ENCODE data around the gene TMEM51. TPM values are rescaled to one million over a fixed set of nuclear protein-coding genes. Genes with fewer than 3 reads are reported as not detected.
"Not testable (repeated sequence)": the region's sequence is repeated elsewhere in the genome, so short reads cannot be mapped to it uniquely, and the experiment has no call there.

Gene TMEM51
- total RNA-seq, 1 donor from 2014 or later = 9.3 TPM

DNA sequence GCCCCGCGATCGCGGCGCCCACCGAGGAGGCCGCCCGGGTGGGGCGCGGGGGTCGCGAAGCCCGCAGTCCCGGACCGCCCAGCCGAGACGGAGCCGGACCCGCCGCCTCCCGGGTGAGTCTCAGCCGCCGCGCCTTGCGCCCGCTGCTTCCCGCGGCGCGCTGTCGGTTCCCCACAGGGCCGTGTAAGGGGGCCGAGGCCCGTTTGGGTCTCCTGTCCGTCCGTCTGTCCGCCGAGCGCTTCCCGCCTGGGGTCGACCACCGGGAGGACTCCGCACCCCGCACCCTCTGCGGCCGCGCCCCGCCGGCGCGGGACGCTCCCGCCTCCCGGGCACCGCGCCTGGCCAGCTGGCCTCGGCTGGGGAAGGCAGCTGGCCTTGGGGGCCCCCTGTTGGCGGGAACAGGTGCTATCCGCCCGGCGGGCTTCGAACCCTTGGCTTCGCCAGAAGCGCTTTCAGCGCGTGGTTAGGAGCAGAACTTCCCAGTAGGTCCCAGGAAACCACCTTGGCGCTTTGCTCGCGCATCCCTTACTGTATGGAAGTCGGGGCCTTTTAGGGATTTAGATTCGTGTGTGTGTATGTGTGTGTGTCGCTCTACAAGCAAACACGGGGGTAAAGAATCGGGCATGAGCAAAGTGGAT is 414 bp downstream of the TMEM51 start:
- peak; percentile 78 to 83 for DNase-seq (ENCODE audit: low read depth in 2 of 2)

DNA sequence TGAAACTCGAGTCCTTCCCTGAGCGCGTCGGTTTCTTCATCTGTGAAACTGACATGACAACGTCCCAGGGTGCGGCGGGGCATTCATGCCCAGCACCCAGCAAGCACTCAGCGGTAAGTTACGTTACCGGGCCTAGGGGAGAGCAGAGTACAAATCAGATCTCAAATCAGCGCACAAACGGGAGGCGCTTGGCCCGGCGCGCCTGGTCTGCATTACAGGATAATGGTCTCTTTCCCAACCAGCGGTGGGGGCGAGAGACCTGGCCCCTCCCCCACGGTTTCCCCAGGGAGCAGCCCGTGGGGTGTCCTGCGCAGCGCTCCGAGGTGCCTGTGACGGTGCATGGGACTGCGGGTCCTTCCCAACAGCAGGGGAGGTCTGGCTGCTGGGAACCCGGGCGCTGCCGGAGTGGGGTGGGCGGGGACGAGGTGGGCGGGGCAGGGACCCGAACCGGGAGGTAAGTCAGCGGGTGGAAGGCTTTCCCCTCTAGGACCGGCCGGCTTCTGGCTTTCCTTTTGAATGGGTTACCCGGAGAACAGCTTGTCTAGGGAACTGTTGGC is 1.0 kb downstream of the TMEM51 start:
- peak; percentile 37 to 57 for DNase-seq (ENCODE audit: low read depth in 2 of 2)

DNA sequence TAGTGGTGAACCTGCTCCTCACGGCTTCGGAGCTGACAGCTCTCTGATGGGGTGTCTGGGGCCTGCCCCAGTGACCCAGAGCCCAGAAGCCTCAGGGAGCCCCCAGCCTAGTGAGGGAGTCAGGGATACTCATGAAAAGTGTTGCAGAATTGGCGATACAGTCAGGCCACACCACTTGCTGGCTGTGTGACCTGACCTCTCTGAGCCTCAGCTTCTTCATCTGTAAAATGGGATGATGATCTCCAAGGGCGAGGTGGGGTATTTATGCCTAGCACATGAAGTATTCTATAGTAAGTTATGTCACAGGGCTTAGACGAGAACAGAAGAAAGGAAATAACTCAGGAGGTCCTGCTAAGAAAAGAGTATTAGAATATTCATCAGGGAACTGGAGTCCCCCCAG is 1.6 kb downstream of the TMEM51 start:
- no peak for DNase-seq (ENCODE audit: low read depth in 2 of 2)

DNA sequence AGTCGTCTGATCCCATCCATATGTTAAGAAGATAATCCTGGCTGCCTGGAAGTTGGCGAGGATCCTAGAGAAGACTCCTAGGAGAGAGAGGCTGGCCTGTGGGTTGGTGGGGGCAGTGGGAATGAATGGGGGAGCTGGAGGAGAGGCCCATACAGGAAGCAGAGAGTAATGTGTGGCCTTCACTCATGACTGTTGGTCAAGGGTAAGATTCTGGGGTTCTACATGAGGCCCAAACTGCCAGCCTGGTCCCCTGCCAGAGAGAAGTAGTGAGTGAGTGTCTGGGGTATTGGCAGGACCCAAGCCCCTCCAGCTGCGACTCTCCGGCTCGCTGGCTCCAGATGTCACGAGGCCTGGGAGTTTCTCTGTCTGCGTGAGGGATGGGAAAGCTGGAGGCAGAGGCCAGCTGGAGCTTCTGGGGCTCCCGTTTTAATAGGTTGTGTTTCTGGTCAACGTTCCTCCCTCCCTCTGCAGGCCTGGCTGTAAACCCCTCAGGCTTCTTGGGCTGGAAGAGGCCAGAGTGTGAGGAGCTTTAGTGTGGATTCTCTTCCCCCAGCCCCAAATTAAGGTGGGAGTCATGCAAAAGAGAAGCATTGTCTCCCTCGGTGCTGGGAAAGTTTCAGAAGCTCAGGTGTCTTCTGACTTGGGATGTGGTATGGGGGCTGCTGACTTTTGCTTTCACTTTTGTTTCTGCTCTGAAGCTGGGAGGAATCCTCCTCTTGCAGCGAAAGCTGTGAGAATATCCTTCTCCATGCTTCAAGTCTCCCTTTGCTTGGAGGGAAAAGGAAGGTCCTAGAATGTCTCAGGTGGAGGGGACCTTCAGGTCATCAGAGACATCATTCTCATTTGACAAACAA is 2.6 kb downstream of the TMEM51 start:
- peak in 1 of 2 donors; percentile 30 for DNase-seq (ENCODE audit: low read depth in 2 of 2)

DNA sequence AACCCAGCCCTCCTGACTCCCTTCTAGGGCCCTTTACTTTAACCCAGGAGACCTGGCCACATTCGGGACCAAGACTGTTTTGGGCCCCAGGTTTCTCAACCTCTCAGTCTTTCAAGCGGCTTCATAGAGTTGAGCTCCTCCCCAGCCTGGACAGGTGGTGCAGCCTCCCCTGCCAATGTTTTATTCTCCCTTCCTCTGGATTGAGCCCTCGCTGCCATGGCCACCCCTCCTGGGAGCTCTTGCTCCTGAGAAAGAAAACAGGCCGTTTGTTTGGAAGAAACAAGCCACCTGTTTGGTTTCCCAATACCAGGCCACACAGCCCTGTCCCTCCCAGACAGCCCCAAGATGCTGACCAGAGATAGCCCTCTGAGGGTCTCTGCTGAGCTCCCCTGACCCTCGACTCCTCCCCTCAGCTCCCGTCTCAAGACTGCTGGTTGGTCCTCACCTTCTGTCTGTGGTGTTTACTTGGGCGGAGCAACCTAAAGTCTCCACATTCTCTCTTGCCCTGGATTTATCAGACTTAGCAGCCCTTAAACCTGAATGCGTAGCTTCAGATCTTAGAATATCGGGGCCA is 3.3 kb downstream of the TMEM51 start:
- no peak for DNase-seq (ENCODE audit: low read depth in 2 of 2)

DNA sequence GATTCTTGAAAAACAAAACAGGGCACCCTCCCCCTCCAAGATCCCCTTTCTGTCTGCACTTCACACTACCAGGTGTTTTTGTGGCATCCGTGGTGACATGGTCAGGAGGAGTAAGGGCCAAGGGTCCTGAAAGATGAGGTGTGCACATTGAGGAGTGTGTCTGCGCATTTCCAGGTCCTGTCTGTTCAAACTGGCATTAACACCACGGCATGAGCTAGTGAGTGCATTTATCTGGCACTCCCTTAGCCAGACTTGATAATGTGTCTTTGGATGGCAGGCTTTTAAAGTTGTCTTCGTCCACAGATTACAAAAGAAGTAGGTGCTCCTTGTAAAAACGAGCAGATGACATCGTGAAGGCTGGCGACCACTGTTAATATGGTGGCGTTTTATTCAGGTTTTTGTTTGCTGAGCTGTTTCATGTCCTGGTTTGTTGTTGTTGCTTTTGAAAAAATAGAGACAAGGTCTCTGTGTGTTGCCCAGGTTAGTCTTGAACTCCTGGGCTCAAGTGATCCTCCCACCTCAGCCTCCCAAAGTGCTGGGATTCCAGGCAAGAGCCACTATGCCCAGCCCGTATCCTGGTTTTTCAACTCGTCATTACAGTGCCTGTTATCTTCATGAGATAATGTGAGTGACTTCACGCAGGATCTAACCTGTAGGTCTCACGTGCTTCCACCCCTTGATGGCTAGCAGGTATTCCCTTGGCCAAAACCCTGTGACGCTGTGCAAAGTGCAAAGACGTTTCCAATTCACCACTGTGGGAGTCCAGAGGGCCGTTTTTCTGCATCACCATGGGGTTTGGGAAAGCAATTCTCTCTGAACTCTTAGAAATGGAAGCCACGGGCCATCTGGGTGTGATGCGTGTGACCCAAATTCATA is 4.2 kb downstream of the TMEM51 start:
- no peak for DNase-seq (ENCODE audit: low read depth in 2 of 2)

DNA sequence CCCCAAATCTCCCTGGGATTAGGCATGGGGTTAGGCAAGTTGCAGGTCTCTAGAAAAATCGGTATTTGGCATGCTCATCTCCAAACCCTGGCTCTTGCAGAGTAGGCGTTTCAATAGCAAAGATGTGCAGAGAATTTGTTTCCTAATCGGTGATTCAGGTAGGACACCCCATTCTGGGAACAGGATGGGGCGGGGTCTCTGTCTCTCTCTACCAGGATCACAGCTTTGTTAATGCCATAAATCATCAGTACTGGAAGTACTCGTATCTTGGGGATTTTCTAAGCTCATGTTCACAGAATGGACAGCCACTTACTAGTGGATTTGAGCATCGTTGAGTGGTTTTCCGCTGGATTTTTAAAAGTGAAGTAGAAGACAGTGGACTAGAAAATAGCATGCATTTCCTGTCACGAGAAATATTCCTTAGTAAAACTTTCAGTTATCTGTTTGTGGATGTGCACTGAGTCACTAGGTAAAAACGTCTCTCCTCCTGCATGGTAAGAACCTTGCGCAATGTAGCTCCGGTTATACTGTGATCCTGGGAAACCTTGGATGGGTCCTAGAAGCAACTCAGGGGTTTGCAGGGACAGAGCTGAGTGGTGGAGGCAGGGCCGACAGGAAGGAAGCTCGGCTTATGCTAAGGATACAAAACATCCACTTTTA is 5.1 kb downstream of the TMEM51 start:
- DNase-seq (ENCODE audit: low read depth in 2 of 2) = peak in 1 of 2 donors; percentile 71

DNA sequence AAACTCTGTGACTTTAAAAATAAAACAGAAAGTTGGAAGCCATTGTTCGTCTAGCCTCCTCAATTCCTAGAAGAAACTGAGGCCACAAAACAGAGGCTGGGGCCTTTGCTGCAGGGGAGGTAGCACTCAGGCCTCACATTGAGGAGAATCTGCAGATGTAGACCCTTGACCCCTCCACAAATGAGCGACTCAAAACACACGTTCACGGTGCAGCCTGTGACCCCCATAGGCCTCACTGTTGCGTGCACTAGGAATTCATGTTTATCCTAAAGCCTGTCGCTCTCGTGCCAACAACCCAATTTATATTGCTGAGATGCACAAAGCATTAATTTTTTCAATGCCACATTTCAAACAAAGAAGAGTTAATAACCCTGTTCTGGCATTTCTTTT is 5.6 kb downstream of the TMEM51 start:
- no peak for DNase-seq (ENCODE audit: low read depth in 2 of 2)

DNA sequence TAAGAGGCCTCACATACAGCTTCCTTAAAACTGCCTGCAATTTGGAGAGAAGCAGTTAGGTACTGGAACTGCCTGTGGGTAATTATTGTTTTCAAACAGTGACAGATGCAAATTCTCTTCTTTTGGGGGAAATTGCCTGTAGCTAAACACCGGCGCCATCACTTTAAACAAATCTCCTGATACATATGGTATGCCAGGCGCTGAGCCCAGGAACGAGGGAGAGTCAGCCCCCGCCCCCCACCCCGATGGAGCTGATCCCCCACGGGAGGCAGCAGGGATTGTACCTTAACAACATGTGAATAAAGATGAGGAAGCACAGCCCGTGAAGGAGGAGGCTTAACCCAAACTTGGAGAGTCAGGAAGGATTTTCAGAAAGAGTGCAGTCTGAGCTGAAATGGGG is 7.1 kb downstream of the TMEM51 start:
- no peak for DNase-seq (ENCODE audit: low read depth in 2 of 2)

DNA sequence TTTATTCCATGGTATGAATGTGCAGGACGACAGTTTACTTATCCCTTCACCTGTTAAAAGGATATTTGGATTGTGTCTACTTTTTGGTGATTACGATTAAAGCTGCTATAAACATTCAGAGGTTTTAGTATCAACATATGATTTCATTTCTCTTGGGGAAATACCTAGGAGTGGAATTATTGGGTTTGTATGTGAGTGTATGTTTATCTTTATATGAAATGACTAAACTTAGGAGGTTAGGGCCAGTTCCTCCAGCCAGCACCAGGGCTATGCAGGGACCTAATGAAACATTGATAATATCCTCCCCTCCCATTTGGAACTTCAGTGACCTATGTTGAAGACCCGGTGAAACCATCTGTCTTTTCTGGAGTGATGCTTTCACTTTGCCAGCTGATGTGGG is 13.8 kb downstream of the TMEM51 start:
- DNase-seq (ENCODE audit: low read depth in 2 of 2) = peak in 1 of 2 donors; percentile 65

DNA sequence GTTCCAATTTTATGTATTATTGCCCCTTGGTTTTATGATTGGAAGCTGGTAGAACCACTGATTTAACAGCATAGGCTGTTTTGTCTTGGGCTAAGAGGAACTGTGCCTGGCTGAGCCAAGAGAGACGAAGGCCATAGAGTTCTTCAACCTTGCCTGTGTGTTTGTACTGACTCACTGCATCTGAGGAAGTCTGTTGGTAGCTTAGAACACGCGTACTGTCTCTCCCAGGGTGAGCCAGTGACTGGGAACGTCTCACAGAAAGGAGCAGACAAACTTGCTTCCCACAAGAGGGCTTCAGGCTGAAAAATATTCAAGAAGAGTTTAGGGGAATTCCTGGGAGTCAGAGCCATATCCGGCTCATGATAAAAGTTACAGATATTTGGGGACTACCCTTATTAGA is 14.9 kb downstream of the TMEM51 start:
- DNase-seq (ENCODE audit: low read depth in 2 of 2) = peak in 1 of 2 donors; percentile 97

DNA sequence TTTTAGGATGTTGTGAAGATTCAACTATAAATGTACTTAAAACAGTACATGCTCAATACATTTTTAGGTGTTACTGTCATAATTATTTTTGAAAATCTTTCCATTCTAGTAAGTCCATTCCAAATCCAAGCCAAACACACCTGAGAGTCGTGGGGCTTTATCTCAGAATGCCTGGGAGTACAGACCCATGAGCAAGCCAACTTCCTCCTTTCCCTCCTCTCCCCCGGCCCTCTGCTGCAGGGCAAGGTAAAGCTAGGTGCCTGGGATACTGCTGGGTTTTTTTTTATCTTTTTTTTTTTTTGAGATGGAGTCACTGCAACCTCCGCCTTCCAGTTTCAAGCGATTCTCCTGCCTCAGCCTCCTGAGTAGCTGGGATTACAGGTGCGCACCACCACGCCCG is 16.5 kb downstream of the TMEM51 start:
- no peak for DNase-seq (ENCODE audit: low read depth in 2 of 2)

DNA sequence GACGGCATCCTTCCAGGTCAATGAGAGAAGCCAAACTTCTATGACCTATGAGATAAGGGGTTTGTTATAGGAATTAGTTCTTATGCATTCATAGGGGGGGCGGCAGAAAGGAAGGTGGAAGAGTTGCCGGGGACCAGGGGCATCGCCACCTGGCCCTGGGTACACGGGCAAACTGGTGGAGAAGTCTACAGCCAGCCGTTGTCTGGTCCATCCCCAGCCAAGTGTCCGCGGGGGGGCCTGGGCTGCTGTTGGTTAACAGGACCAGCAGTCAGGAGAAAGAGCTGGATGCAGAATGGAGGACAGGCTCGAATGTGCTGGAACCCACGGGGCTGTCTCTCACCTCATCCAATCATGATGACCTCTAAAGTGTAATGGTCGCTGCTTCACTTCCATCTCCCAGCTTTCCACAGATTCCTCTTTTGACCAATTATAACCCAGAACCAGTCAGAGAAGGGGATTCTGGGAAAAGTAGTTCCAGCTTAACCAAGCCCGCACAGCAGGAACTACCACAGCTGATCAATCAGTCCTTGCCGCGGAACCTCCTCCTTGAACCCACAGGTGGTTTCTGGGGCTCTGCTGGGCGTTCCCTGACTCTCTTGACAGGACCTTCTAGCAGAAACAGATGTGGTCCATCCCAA is 17.8 kb downstream of the TMEM51 start:
- no peak for DNase-seq (ENCODE audit: low read depth in 2 of 2)

DNA sequence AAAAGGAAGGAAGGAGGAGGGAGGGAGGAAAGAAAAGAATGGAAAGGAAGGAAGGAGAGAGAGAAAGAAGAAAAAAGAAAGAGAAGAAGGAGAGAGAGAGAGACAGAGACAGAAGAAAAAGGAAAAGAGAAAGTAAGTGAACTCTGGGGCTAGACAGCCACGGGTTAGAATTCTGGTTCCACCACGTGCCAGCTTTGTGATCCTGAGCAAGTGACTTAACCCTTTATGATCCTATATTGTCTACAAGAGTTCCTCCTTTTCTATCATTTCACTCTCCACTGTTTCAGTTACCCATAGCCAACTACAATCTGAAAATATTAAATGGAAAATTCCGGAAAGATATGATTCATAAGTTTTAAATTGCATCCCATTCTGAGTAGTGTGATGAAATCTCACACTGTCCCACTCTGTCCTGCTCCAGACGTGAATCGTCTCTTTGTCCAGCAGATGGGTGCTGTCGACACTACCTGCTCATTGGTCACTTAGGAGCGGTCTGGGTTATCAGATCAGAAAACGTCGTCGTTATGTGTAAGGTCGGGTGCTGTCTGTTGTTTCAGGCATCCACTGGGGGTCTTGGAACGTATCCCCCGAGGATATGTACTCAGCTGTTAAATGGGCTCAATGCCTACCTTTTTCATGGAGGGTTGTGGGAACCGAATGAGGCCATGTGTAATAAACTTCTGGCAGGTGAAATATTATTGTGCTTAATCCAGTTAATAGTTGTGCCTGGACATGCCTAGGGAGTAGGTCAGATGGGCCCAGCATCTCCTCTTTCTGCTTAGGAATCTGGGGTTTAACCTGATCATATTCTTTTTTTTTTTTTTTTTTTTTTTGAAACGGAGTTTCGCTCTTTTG is 19.1 kb downstream of the TMEM51 start:
- peak in 1 of 2 donors; percentile 46 for DNase-seq (ENCODE audit: low read depth in 2 of 2)

DNA sequence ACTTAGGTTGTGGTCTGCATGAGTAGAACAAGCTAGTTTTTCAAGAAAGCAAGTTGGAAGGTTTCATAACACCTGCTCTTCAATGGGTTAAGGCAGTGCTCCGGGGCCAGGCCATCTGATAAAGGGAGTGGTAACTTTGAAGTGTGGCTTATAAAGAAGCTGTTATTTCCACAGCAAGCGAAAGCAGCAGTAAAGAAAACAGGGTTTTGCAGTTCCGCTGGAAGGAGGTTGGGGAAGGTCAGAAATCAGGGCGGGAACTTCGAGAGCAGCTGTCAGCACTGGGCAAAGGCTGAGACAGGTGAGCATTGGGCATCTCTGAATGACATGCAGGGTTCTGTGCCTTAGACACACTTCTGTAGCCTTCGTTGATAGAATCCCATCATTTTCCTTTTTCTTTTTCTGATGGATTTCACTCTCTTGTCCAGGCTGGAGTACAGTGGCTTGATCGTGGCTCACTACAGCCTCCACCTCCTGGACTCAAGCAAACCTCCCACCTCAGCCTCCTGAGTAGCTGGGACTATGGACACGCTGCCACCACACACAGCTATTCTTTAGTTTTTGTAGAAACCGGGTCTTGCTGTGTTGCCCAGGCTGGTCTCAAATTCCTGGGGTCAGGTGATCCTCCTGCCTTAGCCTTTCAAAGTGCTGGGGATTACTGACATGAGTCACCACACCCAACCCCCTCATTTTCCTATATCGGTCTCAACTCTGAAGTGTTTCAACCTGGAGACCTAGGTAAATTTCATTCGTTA is 20.5 kb downstream of the TMEM51 start:
- no peak for DNase-seq (ENCODE audit: low read depth in 2 of 2)

DNA sequence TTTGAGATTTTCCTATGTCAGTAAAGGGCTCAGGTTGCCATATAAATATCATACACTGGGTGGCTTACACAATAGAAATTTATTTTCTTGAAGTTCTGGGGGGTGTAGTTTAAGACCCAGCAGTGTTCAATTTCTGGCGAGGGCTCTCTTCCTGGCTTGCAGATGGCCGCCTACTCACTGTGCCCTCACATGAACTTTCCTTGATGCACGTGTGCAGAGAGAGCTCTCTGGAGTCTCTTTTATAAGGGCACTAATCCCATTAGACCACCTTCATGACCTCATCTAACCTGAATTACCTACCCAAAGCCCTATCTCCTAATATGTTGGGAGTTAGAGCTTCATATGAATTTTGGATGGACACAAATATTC is 21.1 kb downstream of the TMEM51 start:
- DNase-seq (ENCODE audit: low read depth in 2 of 2) = no peak

DNA sequence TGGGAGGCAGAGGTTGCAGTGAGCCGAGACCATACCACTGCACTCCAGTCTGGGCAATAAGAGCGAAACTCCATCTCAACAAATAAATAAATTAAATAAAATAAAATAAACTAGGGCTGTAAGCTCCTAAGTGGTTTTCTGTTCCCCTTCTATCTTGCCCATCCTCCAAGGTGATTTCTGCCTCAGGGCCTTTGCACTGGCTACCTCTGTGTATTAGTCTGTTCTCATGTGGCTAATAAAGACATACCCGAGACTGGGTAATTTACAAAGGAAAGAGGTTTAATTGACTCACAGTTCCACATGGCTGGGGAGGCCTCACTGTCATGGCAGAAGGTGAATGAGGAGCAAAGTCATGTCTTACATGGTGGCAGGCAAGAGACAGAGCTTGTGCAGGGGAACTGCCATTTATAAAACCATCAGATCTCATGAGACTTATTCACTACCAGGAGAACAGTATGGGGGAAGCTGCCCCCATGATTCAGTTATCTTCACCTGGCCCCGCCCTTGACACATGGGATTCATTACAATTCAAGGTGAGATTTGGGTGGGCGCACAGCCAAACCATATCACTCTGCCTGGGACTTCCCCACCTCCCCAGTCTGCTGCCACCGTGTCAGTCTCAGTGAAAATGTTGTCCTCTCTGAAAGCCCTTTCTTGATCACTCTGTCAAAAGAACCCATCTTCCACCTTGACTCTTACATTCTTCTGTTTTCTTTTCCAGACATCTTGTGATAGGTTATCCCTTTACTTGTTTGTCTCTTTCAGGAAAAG is 22.0 kb downstream of the TMEM51 start:
- not testable (repeated sequence) for DNase-seq (ENCODE audit: low read depth in 2 of 2)

DNA sequence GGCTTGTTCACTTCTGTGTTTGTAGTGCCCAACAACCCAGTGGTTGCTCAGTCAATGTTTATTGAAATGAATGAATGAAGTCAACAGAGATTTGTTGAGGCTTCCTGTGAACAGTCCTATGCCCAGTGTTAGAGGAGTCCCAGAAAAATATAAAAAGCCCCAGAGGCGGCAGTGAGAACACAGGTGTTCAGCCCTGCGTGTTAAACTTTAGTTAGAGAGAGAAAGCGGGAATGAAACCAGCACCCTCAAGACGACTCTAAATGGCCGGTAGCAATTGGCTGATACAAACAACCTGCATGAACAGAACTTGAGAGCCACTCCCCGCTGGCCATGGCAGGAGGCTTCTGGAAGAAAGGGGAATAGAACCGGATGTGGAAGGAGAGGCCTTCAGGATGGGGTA is 22.6 kb downstream of the TMEM51 start:
- no peak for DNase-seq (ENCODE audit: low read depth in 2 of 2)
